NK-92 (cell line): ENCODE results near the gene PTPN14.

ENCODE experiments used
- DNase-seq: peaks from one replicate; lab custom pipeline; 2025; ENCODE audit not compliant: unreplicated experiment; lab: John Stamatoyannopoulos, UW

PTPN14 gene

GRCh38 chr1:214458541-214458940 is 92.9 kb downstream of the PTPN14 start:
- DNase-seq: no peak

GRCh38 chr1:214455971-214456867 is 95.2 kb downstream of the PTPN14 start:
- DNase-seq: no peak

GRCh38 chr1:214455479-214455878 is 95.9 kb downstream of the PTPN14 start:
- DNase-seq: no peak

- no peak for DNase-seq
Observed at GRCh38 chr1:214454569-214455396, 96.6 kb downstream of the PTPN14 start.

GRCh38 chr1:214453109-214453722 is 98.2 kb downstream of the PTPN14 start:
- DNase-seq: no peak

GRCh38 chr1:214452152-214452784 is 99.1 kb downstream of the PTPN14 start:
- no peak for DNase-seq

- no peak for DNase-seq
Observed at GRCh38 chr1:214451596-214451995, 99.8 kb downstream of the PTPN14 start.

GRCh38 chr1:214449371-214449770 is 102.0 kb downstream of the PTPN14 start:
- DNase-seq: no peak

GRCh38 chr1:214448536-214448935 is 102.9 kb downstream of the PTPN14 start:
- DNase-seq: no peak

GRCh38 chr1:214447557-214447871 is 103.9 kb downstream of the PTPN14 start:
- DNase-seq: no peak

GRCh38 chr1:214446772-214447556 is 104.4 kb downstream of the PTPN14 start:
- DNase-seq: no peak

GRCh38 chr1:214445831-214446614 is 105.4 kb downstream of the PTPN14 start:
- DNase-seq: no peak

- DNase-seq: no peak
Observed at GRCh38 chr1:214445199-214445598, 106.2 kb downstream of the PTPN14 start.

- DNase-seq: no peak
Observed at GRCh38 chr1:214444182-214444939, 107.0 kb downstream of the PTPN14 start.

- no peak for DNase-seq
Observed at GRCh38 chr1:214441119-214441518, 110.3 kb downstream of the PTPN14 start.

- DNase-seq: no peak
Observed at GRCh38 chr1:214440219-214440965, 111.0 kb downstream of the PTPN14 start.

- no peak for DNase-seq
Observed at GRCh38 chr1:214439352-214440119, 111.9 kb downstream of the PTPN14 start.
